Peyer's patch (tissue), 4 donors: Measurements from ENCODE around the gene PDGFB. TPM values are rescaled to one million over a fixed set of nuclear protein-coding genes. Genes with fewer than 3 reads are reported as not detected.
A peak's percentile ranks its signal among the peaks of the same experiment; 100 is the strongest.

ENCODE experiments used
- DNase-seq, 3 donors: peaks; one replicate each; pipeline ENCODE4 v3.0.0-alpha.2; 2017 to 2019
- H3K27ac ChIP-seq, 4 donors: fragments of 200-600 bp; sonication (generic); one replicate each; pipeline ENCODE4 v1.5.1; 2016 to 2019
- H3K27me3 ChIP-seq, 2 donors: fragments of 200-600 bp; sonication (generic); one replicate each; pipeline ENCODE4 v1.5.1; 2019
- H3K36me3 ChIP-seq, 3 donors: fragments of 200-600 bp; sonication (generic); one replicate each; pipeline ENCODE4 v1.5.1; 2016 to 2019
- H3K4me1 ChIP-seq, 4 donors: fragments of 200-600 bp; sonication (generic); one replicate each; pipeline ENCODE4 v1.5.1; 2016 to 2019
- H3K4me3 ChIP-seq, 4 donors: fragments of 200-600 bp; sonication (generic); 1 replicate in 3 of 4; 2 replicates in 1 of 4; pipeline ENCODE4 v1.5.1; 2016 to 2019; ENCODE audit warnings: mild to moderate bottlenecking in 1 of 4
- H3K9me3 ChIP-seq, 4 donors: fragments of 200-600 bp; sonication (generic); one replicate each; pipeline ENCODE4 v1.5.1; 2016 to 2019; ENCODE audit warnings: mild to moderate bottlenecking in 1 of 4
- CTCF ChIP-seq, 6 experiments: fragments of 450-650 bp in 4 of 6; fragments of 200-600 bp in 2 of 6; sonication (generic) in 1 of 6; IDR thresholded peaks; one replicate each; pipeline ENCODE4 v1.5.1; 2017 to 2019; ENCODE audit warnings: antibody characterized with exemption in 6 of 6, mild to moderate bottlenecking in 3 of 6, moderate library complexity in 1 of 6
- POLR2A ChIP-seq, 2 donors: fragments of 450-650 bp; IDR thresholded peaks; one replicate each; pipeline ENCODE4 v1.5.1; 2017; ENCODE audit warnings: antibody characterized with exemption in 2 of 2, mild to moderate bottlenecking in 2 of 2, moderate library complexity in 2 of 2
- total RNA-seq, 4 donors: library from RNA; depleted of rRNA; stranded (reverse); fragments of >200 nt; gene quantifications; one replicate each; pipeline ENCODE4 v1.1.0, GENCODE V29; 2016

PDGFB gene
- total RNA-seq, 4 donors from 2014 or later = 1.8 to 10.7 (median 3.8) TPM

- H3K4me1 ChIP-seq = peaks cover 0 to 76% (median 41%) of the 10 kb centered on the region in 4 donors
- TF ChIP-seq POLR2A (IDR thresholded peaks at IDR 0.05) = peak in 1 of 2 donors; percentile 21
- TF ChIP-seq CTCF (IDR thresholded peaks at IDR 0.05) = no peak
- DNase-seq = peak in 2 of 3 donors; percentile 85 to 91
- no peaks in the 10 kb centered on the region for H3K36me3 ChIP-seq
- H3K4me3 ChIP-seq = no peak overlapping the region
- peak overlapping the region; percentile 28 to 79 (median 54) for H3K27ac ChIP-seq
- no peaks in the 10 kb centered on the region for H3K9me3 ChIP-seq
- peaks cover 0 to 27% of the 10 kb centered on the region in 2 donors for H3K27me3 ChIP-seq
Measured at GRCh38 chr22:39239561-39240423, 5.0 kb downstream of the PDGFB start.

GRCh38 chr22:39238966-39239505, 5.7 kb downstream of the PDGFB start:
- no peak overlapping the region for H3K4me3 ChIP-seq
- peaks cover 0 to 27% of the 10 kb centered on the region in 2 donors for H3K27me3 ChIP-seq
- H3K36me3 ChIP-seq = no peaks in the 10 kb centered on the region
- peaks cover 0 to 78% (median 40%) of the 10 kb centered on the region in 4 donors for H3K4me1 ChIP-seq
- no peak for TF ChIP-seq CTCF (IDR thresholded peaks at IDR 0.05)
- no peak for TF ChIP-seq POLR2A (IDR thresholded peaks at IDR 0.05)
- DNase-seq = no peak
- peak overlapping the region in 2 of 4 donors; percentile 28 to 67 for H3K27ac ChIP-seq
- H3K9me3 ChIP-seq = no peaks in the 10 kb centered on the region

GRCh38 chr22:39238561-39238960, 6.2 kb downstream of the PDGFB start:
- Histone ChIP-seq H3K27ac (no peak overlapping the region), H3K4me3 (no peak overlapping the region), H3K36me3 (no peaks in the 10 kb centered on the region), H3K4me1 (peaks cover 0 to 75% (median 37%) of the 10 kb centered on the region in 4 donors), H3K9me3 (no peaks in the 10 kb centered on the region), H3K27me3 (peaks cover 0 to 22% of the 10 kb centered on the region in 2 donors)
- no peak for TF ChIP-seq CTCF (IDR thresholded peaks at IDR 0.05)
- no peak for TF ChIP-seq POLR2A (IDR thresholded peaks at IDR 0.05)
- no peak for DNase-seq

GRCh38 chr22:39238101-39238466, 6.7 kb downstream of the PDGFB start:
- no peak for DNase-seq
- H3K9me3 ChIP-seq = no peaks in the 10 kb centered on the region
- H3K27me3 ChIP-seq = peaks cover 0 to 18% of the 10 kb centered on the region in 2 donors
- H3K36me3 ChIP-seq = no peaks in the 10 kb centered on the region
- TF ChIP-seq POLR2A (IDR thresholded peaks at IDR 0.05) (no peak), CTCF (IDR thresholded peaks at IDR 0.05) (no peak)
- H3K4me1 ChIP-seq = peaks cover 0 to 70% (median 35%) of the 10 kb centered on the region in 4 donors
- H3K4me3 ChIP-seq = no peak overlapping the region
- H3K27ac ChIP-seq = peak overlapping the region in 2 of 4 donors; percentile 16 to 31

GRCh38 chr22:39237318-39238100, 7.3 kb downstream of the PDGFB start:
- no peak for TF ChIP-seq CTCF (IDR thresholded peaks at IDR 0.05)
- TF ChIP-seq POLR2A (IDR thresholded peaks at IDR 0.05) = no peak
- Histone ChIP-seq H3K27ac (peak overlapping the region in 3 of 4 donors; percentile 19 to 31 (median 22)), H3K27me3 (peaks cover 0 to 13% of the 10 kb centered on the region in 2 donors), H3K4me3 (no peak overlapping the region), H3K9me3 (no peaks in the 10 kb centered on the region), H3K36me3 (no peaks in the 10 kb centered on the region), H3K4me1 (peaks cover 0 to 64% (median 32%) of the 10 kb centered on the region in 4 donors)
- DNase-seq = no peak
